Gastroesophageal sphincter (tissue), 3 donors: ENCODE data around the gene OR6Q1.
"Not testable (repeated sequence)": the region's sequence is repeated elsewhere in the genome, so short reads cannot be mapped to it uniquely, and the experiment has no call there.

Experiments used
- POLR2AphosphoS5 ChIP-seq: sonication (generic); formaldehyde crosslinking; IDR thresholded peaks from one replicate; pipeline ENCODE4 v1.6.1; 2017; ENCODE audit warnings: antibody characterized with exemption
- TF ChIP-seq, protein P1 (sequence below), 4 experiments: fragments of 200-600 bp in 2 of 4; fragments of 450-650 bp in 2 of 4; sonication (generic) in 1 of 4; IDR thresholded peaks; one replicate each; pipeline ENCODE4 v1.5.1; 2017 to 2019; ENCODE audit warnings: antibody characterized with exemption in 4 of 4, mild to moderate bottlenecking in 2 of 4, moderate library complexity in 2 of 4

DNA sequence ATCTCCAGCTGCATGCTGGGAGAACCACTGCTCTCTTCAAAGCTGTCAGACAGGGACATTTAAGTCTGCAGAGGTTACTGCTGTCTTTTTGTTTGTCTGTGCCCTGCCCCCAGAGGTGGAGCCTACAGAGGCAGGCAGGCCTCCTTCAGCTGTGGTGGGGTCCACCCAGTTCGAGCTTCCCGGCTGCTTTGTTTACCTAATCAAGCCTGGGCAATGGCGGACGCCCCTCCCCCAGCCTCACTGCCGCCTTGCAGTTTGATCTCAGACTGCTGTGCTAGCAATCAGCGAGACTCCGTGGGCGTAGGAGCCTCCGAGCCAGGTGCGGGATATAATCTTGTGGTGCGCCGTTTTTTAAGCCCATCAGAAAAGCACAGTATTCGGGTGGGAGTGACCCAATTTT lies 31.2 kb upstream of the OR6Q1 start:
- TF ChIP-seq, protein P1, sequence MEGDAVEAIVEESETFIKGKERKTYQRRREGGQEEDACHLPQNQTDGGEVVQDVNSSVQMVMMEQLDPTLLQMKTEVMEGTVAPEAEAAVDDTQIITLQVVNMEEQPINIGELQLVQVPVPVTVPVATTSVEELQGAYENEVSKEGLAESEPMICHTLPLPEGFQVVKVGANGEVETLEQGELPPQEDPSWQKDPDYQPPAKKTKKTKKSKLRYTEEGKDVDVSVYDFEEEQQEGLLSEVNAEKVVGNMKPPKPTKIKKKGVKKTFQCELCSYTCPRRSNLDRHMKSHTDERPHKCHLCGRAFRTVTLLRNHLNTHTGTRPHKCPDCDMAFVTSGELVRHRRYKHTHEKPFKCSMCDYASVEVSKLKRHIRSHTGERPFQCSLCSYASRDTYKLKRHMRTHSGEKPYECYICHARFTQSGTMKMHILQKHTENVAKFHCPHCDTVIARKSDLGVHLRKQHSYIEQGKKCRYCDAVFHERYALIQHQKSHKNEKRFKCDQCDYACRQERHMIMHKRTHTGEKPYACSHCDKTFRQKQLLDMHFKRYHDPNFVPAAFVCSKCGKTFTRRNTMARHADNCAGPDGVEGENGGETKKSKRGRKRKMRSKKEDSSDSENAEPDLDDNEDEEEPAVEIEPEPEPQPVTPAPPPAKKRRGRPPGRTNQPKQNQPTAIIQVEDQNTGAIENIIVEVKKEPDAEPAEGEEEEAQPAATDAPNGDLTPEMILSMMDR (IDR thresholded peaks at IDR 0.05): not testable (repeated sequence)
- TF ChIP-seq POLR2AphosphoS5: not testable (repeated sequence)
